ENCODE data around the gene RHOB. TPM values are rescaled to one million over a fixed set of nuclear protein-coding genes. Genes with fewer than 3 reads are reported as not detected.

RHOB gene
- total RNA-seq, 1 donor from 2014 or later, result 2.8 TPM

DNA sequence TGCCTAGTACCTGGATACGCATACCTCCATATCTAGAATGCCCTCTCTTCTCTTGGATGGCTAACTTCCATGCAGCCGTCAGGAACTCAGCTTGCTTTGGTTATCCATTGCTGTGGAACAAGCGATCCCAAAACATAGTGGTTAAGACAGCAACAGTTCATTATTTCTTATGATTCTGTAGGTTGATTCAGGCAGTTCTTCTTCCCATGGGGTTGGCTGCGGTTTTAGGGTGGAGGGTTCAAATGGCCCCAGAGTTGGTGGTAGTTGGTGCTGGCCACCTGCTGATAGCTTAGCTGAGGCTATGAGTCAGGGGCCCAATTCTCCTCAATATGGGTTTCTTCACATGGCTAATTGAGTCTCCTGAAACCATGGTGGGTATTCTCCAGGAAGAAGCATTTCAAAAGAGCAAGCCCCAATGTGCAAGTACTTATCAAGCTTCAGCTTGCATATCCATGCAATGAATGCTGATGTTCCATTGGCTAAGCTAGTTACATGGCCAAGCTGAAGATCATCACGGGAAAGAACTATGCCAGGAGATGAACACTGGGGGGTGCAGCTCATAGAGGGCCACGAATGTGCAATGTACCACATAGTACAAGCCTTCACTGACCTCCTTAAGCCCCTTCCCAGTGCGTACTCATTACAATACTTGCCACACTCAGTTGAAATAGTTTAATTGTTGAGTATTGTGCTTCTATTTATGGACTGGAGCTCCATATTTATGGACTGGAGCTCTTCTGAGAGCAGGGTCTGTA lies 10.0 kb upstream of the RHOB start:
- intact Hi-C loops (cut with micrococcal nuclease), result no loop called here

DNA sequence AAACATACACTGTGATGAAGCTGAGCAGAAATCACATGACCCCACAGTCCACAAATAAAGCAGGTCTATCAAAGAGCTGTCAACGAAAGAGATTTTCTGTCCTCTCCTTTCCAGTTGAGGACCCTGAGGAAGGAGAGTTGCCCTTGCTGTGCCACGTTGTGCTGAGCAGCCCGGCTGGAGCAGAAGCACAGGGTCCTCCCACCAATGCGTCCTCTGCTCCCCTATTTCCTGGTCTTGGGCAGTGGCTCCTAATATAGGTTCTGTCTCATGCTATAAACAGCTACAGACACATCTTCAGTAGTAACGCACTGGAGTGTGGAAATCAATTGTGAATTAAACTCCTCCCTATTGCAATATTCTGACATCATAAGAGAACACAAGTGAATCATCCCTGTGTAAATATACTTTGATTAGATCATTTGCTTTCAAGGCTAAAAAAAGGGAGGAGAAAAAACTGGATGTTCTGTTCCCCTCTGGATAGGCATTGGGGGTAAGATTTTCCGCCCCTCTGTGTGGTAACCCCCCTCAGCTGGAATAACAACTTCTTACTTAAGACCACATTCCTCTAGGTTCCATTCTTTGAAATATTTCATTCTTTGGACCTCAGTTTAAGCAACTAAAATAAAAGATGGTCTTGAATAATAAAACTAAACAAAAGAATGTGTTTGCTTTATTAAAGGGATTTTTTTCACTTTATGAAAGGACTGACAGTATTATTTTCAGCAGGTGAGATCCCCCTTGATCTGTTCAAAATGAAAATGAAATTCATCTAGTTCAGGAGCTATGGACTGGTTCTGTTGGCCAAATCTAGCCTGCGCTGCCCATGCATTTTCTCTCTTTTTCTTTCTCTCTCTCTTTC lies 8.3 kb upstream of the RHOB start:
- intact Hi-C loops (cut with micrococcal nuclease), result no loop called here

DNA sequence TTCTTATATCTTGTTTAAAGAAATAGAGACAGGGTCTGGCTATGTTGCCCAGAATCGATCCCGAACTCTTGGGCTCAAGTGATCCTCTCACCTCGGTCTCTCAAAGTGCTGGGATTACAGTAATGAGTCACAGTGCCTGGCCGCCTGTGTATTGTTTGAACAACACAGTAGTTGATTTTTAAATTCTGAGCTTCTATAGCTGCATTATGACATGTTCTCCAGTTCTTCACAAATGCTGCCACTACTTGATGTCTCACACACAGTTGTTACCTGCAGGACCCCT lies 7.7 kb upstream of the RHOB start:
- intact Hi-C loops (cut with micrococcal nuclease), result no loop called here

DNA sequence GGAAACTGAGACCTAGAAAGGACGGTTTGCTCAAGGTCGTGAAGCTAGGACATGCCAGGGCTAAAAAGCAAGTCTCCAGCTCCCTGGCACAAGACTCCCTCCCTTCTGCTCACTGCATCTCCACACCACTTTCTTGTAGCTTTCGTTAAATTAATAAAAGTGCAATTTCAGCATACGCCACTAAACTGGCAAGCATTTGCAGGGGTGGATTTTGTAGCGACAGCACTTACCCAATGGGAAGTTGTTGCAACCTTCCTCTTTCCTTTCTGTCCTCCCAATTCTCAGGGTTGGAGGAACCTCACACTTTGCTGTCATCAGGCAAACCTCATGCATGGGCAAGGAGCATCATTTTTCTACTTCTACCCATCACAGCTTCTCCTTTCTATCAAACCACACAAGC lies 7.4 kb upstream of the RHOB start:
- intact Hi-C loops (cut with micrococcal nuclease), result no loop called here

DNA sequence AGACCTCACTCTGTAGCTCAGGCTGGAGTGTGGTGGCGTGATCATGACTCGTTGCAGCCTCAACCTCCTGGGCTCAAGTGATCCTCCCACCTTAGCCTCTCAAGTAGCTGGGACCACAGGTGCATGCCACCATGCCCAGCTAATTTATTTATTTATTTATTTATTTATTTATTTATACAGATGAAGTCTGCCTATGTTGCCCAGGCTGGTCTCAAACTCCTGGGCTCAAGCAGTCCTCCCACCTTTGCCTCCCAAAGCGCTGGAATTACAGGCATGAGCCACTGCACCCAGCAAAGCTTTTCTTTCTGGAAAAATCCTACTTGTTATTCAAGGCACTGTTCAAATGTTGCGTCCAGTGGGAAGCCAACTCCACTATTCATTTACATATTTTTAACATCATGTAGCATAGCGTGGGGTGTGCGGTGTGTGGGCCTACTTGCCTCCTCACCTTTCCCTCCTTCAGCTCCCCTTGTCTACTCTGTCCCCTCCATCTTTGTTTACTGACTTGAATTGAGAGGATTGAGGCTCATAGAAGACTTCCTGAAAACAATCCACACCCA lies 6.8 kb upstream of the RHOB start:
- intact Hi-C loops (cut with micrococcal nuclease), result loop anchor here (10.0 kb wide), 1 partner anchor 1875 kb away; the partner anchor contains the start of gene RDH14

DNA sequence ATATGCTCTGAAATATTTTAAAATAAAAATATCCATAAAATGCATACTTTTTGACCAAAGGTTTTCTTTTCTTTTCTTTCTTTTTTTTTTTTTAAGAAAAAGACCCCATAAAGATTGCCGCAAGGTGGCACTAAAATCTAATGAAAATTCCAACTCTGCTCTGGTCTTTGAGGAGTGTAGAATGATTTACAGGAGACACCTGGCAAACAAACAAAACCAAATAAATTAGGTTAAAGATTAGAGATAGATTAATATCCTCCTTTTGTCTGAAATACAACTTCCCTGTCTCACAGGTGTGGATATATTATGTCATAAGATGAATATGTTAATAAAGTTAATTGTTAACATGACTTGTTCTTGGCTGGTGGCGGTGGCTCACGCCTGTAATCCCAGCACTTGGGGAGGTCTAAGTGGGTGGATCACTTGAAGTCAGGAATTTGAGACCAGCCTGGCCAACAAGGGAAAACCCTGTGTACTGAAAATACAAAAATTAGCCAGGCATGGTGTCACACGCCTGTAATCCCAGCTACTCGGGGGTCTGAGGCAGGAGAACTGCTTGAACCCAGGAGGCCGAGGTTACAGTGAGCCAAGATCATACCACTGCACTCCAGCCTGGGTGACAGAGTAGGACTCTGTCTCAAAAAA lies 3.5 kb upstream of the RHOB start:
- intact Hi-C loops (cut with micrococcal nuclease), result loop anchor here (1.0 to 10.0 kb wide), 3 partner anchors 192 to 1879 kb away; partner anchors contain the start of gene RDH14

DNA sequence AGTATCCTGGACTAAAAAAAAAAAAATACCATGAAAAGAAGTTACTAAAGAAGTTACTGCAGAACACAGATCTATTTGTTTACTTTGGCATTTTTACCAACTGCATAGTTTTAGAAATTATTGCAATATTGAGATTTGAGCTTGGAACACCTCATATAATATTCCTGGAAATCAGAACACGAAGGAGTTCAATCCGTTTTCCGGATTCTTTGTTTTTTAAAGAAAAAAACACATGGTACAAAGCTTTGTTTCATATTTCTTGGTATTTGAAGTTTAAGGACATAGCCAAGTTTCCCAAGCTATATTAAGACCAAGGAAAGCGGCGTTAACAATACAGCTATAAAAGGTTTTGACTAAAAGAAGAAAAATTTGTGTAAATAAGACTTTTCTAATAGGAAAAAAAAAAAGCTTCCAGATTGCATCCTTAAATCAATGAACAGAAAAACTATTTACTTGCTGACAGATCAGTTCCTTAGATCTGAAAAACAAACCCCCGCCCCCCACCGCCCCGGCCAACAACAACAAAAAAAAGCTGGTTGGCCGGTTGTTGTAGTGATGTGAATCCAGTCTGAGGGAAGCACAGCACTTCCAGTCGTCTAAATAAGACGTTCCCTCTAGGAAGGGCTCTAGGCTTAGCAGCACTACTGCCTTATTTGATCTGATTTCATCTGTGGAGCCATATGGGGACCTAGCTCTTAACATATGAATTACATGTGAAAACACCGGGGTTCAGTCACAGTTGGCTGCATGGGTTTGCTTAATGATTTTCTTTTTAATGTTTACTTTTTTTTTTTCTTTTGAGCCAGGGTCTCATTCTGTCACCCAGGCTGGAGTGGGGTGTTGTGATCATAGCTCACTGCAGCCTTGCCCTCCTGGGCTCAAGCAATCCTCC lies 2.5 kb upstream of the RHOB start:
- intact Hi-C loops (cut with micrococcal nuclease), result loop anchor here (10.0 kb wide), 1 partner anchor 1880 kb away; the partner anchor contains the start of gene RDH14

DNA sequence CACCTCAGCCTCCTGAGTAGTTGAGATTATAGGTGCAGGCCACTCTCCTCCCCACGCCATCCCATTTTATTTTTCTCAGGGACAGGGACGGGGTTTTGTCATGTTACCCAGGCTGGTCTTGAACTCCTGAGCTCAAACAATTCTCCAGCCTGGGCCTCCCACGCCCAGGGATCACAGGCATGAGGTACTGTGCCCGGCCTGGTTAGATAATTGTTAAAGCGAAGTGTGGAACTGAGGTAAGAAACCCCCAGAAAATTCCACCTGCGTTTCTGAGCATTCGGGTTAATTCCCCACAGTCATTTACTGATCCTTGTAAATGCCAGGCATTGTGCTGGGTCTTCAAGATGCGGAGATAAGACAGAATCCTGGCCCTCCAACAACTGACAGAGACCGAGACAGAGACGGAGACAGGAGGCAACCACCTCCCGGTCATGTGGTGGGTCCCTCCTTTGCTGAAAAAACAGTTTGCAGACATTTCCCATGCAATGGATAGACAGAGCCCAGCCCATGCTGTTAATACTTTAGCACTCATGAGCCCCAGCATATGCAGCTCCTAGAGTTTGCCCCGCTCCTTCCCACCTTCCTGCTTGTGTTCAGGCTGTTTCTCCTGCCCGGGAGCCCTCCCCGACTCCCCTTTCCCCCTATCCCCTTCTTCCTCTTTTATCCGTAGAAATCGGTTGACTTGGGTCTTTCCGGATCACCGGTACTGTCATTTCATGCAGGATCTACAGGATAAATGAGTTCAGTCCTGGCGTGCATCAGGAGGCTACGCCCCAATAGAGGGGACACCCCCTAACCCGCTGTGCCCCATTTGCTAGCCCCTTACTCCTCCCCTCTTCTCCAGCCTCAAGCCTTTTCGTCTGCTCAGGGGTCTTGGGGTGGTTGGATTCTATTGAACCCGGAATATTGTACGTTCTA lies 1.6 kb upstream of the RHOB start:
- intact Hi-C loops (cut with micrococcal nuclease), result loop anchor here (5.0 to 10.0 kb wide), 2 partner anchors 872 to 1880 kb away; partner anchors contain the start of gene RDH14

DNA sequence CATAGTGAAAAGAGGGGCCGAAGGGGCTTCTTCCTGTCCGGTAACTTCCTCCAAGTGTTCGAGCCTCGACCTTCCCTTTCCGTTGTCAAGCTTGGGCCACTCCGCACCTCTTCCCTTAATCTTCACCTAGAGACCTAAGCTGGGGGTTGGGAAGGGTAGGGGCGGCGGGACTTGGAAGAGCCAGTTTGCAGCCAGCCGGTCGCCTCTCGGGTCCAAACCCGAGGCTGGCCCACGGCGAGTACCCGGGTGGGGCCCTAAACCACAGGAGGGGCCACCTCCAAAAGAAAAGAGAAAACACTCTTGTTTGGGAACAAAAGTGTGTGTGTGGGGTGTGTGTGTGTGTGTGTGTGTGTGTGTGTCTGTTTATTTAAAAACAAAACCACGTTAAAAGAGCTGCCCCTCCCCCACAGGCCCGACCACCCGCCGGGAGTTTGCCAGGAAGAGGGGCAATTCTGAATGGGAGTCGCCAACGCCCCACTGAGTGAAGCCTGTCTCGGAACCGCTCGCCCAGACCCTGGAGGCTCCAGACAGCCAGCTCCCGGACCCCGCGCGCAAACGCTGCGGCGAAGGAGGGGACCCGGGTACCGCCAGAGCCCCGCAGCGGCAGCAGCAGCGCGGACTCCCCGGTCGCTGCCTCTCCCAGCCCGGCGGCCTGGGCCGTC lies 488 bp upstream of the RHOB start:
- intact Hi-C loops (cut with micrococcal nuclease), result loop anchor here (1.0 to 10.0 kb wide), 6 partner anchors 16 to 1882 kb away; partner anchors contain the start of gene RDH14

DNA sequence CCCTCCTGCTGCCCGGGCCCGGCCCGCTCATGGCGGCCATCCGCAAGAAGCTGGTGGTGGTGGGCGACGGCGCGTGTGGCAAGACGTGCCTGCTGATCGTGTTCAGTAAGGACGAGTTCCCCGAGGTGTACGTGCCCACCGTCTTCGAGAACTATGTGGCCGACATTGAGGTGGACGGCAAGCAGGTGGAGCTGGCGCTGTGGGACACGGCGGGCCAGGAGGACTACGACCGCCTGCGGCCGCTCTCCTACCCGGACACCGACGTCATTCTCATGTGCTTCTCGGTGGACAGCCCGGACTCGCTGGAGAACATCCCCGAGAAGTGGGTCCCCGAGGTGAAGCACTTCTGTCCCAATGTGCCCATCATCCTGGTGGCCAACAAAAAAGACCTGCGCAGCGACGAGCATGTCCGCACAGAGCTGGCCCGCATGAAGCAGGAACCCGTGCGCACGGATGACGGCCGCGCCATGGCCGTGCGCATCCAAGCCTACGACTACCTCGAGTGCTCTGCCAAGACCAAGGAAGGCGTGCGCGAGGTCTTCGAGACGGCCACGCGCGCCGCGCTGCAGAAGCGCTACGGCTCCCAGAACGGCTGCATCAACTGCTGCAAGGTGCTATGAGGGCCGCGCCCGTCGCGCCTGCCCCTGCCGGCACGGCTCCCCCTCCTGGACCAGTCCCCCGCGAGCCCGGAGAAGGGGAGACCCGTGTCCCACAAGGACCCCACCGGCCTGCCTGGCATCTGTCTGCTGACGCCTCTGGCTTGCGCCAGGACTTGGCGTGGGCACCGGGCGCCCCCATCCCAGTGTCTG lies 767 bp downstream of the RHOB start:
- intact Hi-C loops (cut with micrococcal nuclease), result loop anchor here (1.0 to 10.0 kb wide), 6 partner anchors 17 to 1883 kb away; partner anchors contain the start of genes HS1BP3, PUM2 and RDH14

DNA sequence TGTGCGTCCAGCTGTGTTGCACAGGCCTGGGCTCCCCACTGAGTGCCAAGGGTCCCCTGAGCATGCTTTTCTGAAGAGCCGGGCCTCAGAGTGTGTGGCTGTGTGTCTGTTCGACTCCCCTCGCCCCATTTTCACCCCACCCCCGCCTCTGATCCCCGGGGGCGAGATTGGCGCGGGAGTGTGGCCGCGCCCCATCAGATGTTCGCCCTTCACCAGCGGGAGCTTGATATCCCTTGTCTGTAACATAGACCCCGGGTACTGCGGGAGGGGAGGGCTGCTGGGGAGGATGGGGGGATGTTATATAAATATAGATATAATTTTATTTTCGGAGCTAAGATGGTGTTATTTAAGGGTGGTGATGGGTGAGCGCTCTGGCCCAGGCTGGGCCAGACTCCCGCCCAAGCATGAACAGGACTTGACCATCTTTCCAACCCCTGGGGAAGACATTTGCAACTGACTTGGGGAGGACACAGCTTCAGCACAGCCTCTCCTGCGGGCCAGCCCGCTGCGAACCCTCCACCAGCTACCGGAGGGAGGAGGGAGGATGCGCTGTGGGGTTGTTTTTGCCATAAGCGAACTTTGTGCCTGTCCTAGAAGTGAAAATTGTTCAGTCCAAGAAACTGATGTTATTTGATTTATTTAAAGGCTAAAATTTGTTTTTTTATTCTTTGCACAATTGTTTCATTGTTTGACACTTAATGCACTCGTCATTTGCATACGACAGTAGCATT lies 1.5 kb downstream of the RHOB start:
- intact Hi-C loops (cut with micrococcal nuclease), result loop anchor here (5.0 to 10.0 kb wide), 2 partner anchors 869 to 1884 kb away; partner anchors contain the start of gene RDH14

DNA sequence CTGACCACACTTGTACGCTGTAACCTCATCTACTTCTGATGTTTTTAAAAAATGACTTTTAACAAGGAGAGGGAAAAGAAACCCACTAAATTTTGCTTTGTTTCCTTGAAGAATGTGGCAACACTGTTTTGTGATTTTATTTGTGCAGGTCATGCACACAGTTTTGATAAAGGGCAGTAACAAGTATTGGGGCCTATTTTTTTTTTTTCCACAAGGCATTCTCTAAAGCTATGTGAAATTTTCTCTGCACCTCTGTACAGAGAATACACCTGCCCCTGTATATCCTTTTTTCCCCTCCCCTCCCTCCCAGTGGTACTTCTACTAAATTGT lies 2.1 kb downstream of the RHOB start:
- intact Hi-C loops (cut with micrococcal nuclease), result loop anchor here (5.0 to 10.0 kb wide), 2 partner anchors 868 to 1884 kb away; partner anchors contain the start of gene RDH14

DNA sequence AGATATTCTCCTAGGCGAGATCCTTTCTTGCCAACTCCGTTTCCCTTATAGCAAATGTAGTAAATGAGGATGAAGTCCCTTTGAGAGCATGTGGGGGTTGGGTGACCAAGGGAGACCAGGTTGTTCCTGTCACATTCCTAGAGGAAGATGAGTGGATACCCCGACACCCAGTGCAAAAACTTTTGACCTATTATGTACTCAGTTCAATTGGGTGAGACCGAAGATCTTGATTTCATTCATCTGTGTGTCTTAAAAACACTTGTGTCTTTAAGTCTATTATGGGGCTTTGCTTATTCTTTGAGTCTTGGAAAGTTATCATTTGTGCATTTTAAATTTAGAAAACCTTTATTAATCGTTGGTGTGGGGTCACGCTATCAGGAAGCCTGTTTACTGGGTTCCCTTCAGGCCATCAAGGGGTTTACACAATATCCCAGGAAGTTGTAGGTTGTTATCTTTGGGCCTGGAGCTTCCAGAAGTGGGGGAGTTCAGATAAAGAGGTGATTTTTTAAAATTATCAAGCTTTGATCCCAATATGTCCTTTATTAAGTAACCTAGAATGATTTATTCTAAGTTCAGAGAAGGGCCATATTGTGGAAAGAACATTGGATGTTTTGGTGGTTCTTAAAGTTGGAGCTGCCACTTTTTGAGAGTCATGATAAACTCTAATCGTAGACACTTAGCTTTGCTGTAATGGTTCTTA lies 2.8 kb downstream of the RHOB start:
- intact Hi-C loops (cut with micrococcal nuclease), result loop anchor here (5.0 to 10.0 kb wide), 2 partner anchors 868 to 1885 kb away; partner anchors contain the start of gene RDH14

DNA sequence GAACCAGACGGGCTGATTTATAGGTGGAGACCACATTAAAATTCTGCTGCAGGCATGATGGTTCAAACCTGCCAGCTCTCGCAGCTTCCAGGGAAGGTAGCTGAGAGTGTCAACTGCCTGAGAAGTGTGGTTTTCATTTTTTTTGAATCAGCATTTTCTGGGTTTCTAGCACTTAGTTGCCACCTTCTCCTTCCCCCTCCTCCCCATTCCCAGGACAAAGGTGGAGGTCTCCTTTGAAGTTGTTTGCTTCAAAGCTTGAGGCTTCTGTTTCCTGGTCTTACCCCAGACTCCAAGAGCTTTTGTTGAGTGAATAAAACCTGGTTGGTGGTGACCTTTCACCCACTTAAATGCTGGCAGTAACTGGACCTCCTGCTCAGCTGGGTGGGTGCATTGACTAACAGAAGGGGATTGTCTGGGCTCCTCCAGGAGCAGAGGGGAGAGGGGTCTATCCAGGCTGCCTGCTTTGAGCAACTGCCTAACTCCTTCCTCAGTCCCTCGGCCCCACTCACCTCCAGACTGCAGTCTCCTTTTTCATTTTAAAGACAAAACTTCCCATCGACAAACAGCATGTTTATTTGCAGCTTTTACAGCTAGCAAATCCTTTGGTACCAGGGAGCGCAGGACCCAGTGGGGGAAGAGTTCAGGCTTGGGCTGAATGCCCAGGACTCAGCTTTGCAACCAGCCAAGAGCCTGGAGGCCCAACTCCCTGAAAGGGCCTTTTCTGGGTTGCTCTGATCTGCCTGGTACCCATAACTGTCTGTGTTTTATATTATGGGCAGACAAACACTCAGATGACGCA lies 3.5 kb downstream of the RHOB start:
- intact Hi-C loops (cut with micrococcal nuclease), result no loop called here

DNA sequence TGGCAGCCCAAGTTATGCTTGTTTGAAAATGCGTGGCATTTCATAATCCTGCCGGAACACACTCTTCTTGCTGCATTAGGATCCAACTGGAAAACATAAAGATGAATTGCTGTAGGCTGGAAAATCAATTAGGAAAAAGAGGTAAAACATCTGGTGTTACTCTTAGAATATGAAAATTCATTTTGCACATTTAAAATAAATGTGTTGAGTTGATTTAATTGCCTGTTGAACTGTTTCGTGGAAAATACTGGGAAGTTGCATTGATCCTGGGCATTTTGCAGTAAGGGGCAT lies 4.1 kb downstream of the RHOB start:
- intact Hi-C loops (cut with micrococcal nuclease), result no loop called here

DNA sequence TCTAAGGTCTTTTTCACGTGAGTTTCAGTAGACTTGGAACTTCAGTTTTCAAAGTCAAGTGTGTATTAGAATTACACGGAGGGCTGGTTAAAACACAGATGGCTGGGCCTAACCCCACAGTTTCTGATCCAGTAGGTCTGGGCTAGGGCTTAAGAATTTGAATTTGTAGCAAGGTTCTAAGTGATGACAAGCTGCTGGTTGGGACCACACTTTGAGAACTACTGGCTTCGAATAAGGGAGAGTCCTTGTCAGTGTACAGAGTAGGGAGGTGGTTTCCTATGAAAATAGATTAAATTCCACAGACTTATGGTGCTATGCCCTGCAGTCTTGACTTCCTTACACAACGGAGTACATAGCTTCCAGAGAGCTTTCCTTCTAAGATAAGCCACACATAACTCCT lies 4.5 kb downstream of the RHOB start:
- intact Hi-C loops (cut with micrococcal nuclease), result no loop called here

Data from T-helper 2 cell treated with Interferon-gamma antibody and Interleukin-4, amounts not matched to agents 100 ng/mL and 5 ng/mL, for 36 hours (primary cell).